Stomach smooth muscle (tissue), 2 donors: ENCODE measurements around the gene TRIM16.
"Not testable (repeated sequence)": the region's sequence is repeated elsewhere in the genome, so short reads cannot be mapped to it uniquely, and the experiment has no call there.

Experiments used
- H3K27ac ChIP-seq: one replicate; pipeline ENCODE4 v1.7.0; 2013; ENCODE audit warnings: mild to moderate bottlenecking, low read length, inconsistent platforms
- H3K27me3 ChIP-seq, 2 donors: one replicate each; pipeline ENCODE4 v1.7.0; 2013; ENCODE audit warnings: low read length in 2 of 2; ENCODE audit not compliant: insufficient read depth in 2 of 2, control insufficient read depth in 1 of 2
- H3K36me3 ChIP-seq, 2 donors: one replicate each; pipeline ENCODE4 v1.7.0; 2013; ENCODE audit warnings: low read length in 2 of 2; ENCODE audit not compliant: control insufficient read depth in 2 of 2, insufficient read depth in 2 of 2
- H3K4me1 ChIP-seq: one replicate; pipeline ENCODE4 v1.7.0; 2013; ENCODE audit warnings: low read length; ENCODE audit not compliant: control insufficient read depth, insufficient read depth
- H3K4me3 ChIP-seq, 2 donors: one replicate each; pipeline ENCODE4 v1.7.0; 2013; ENCODE audit warnings: low read length in 2 of 2
- H3K9ac ChIP-seq, 2 donors: one replicate each; pipeline ENCODE4 v1.7.0; 2013; ENCODE audit warnings: low read length in 2 of 2, mild to moderate bottlenecking in 1 of 2
- H3K9me3 ChIP-seq, 2 donors: one replicate each; pipeline ENCODE4 v1.7.0; 2013; ENCODE audit warnings: low read length in 2 of 2; ENCODE audit not compliant: control insufficient read depth in 2 of 2
- donor health status: healthy.
- donor health status: Pancreatic carcinoma.

TRIM16 gene

DNA sequence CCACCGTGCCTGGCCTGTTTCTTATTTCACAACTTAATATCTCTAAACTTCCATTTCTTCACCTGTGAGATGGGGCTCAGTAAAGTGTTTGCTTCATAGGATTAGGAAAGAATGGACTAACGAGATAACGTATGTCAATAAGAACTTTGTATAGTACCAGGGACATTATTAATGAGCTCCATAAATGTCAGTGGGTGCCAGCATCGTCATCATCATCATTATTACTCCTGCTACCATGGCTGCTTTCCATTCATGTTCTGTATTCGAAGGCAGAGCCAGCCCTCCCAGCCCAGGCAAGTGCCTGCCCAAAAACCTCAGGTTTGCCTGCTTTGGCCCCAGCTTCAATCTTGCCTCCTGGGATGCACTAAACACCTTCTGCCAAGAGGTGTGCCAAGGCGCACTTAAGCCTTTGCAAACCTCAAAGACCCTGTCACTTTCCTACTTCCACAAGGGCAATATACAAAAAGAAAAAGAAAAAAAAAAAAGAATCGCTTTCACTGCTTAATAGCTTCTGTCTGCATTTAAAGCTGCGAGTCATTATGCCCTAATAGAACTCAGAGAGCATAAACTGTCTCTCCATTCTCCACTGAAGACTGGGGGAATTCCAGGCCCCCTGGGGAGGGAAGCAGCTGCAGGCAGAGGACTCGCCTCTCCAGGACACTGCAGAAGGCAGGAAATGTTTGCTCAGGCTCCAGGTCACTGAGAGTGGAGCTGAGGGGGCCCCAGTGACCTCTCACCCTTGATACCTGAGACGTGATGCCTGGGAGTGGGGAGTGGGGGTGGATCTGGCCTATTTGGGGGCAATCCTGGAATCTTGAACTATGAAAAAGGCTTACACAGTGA lies 38.8 kb downstream of the TRIM16 start:
- Histone ChIP-seq H3K4me1 (peaks cover 11% of the 10 kb centered on the region), H3K27ac (peak overlapping the region; percentile 70)
- H3K27me3 ChIP-seq, H3K9ac ChIP-seq, H3K36me3 ChIP-seq, H3K4me3 ChIP-seq, H3K9me3 ChIP-seq: not testable (repeated sequence)

DNA sequence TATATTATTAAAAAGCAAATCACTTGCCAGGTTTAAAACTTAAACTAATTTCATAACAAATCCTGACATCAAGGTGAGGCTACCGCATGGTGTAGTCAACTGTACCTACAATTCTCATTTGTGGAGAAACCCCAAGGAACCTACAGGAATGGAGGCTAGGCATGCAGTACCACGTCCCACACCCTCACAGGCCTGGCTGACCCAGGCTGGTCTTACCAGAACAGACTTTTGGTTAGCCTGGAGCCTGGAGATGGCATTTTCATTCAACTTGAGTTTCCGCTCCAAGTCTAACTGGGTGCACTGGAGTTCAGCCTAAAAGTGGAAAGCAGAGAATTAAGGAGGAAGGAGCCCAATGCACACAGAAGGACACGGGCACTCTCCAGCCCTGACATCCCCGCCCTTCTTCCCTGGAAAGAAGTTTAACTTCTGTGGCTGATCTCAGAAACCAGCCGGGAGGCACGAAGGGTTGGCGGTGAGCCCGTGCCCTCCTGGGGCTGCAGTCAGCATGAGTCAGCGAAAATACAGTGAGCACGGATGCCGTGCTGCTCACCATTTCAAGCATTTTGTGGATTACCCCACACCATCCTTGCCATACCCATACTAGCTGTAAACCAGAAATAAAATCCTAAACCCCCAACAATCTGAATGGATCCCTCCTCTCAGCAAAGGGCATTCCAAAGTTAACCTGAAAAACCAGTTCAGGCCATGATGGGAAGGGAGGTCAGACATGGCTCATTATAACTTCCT lies 41.4 kb downstream of the TRIM16 start:
- H3K27ac ChIP-seq, H3K4me1 ChIP-seq, H3K9ac ChIP-seq, H3K27me3 ChIP-seq, H3K9me3 ChIP-seq, H3K4me3 ChIP-seq, H3K36me3 ChIP-seq: not testable (repeated sequence)

DNA sequence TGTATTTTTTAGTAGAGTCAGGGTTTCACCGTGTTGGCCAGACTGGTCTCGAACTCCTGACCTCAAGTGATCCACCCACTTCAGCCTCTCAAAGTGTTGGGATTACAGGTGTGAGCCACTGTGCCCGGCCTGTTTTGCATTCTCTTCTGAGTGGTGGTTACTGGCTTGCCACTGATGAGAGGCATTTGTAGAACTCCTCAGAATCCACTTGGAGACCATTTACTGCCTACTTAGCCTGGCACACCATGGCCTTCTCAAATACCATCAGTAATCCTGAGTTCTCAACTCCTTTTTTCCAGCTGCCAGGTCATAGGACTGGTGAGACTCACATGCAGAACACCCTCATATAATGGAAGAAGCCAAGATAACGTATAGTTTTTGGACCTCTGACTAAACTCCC lies 42.1 kb downstream of the TRIM16 start:
- not testable (repeated sequence) for H3K4me3 ChIP-seq, H3K9ac ChIP-seq, H3K9me3 ChIP-seq, H3K27me3 ChIP-seq, H3K4me1 ChIP-seq, H3K36me3 ChIP-seq, H3K27ac ChIP-seq

DNA sequence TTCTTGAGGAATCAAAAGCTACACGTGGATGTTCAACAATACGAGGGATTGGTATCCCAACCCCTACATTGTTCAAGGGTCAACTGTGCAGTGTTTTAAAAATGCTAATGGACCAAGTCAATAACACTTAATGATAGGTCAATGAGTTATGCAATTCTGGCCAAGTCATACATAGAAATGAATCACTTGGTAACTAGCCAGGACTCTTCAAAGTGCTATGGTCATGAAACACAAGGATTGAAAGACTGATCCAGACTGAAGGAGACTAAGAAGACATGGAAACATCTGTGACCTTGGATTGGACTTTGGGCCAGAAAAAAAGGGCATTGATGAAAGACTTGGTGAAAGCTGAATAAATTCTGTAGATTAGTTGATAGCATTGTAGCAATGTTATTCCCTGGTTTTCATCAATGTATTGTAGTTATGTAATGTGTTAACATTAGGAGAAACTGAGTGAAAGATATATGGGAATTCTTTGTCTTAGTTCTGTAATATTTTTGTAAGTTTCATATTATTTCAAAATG lies 53.1 kb downstream of the TRIM16 start:
- not testable (repeated sequence) for H3K9ac ChIP-seq, H3K36me3 ChIP-seq, H3K27ac ChIP-seq, H3K9me3 ChIP-seq, H3K4me3 ChIP-seq, H3K27me3 ChIP-seq, H3K4me1 ChIP-seq

DNA sequence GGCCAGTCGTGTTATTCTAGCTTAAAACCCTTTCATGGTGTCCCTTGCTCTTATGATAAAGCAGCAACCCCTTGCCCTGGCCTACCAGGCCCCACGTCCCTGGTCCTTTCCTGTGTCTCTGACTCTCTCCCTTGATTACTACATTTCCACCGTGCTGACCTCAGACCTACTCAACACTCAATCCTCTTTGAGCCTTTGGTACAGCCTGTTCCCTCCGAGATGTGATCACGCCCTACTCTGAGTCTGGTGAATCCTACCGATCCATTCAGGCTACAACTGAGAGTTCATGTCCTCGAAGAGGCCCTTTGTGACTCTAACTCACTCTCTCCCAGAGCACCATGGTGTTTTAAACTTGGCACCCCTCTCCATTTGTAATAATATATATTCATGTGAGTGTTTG lies 54.1 kb downstream of the TRIM16 start:
- not testable (repeated sequence) for H3K9me3 ChIP-seq, H3K27me3 ChIP-seq, H3K4me3 ChIP-seq, H3K27ac ChIP-seq, H3K9ac ChIP-seq, H3K36me3 ChIP-seq, H3K4me1 ChIP-seq

DNA sequence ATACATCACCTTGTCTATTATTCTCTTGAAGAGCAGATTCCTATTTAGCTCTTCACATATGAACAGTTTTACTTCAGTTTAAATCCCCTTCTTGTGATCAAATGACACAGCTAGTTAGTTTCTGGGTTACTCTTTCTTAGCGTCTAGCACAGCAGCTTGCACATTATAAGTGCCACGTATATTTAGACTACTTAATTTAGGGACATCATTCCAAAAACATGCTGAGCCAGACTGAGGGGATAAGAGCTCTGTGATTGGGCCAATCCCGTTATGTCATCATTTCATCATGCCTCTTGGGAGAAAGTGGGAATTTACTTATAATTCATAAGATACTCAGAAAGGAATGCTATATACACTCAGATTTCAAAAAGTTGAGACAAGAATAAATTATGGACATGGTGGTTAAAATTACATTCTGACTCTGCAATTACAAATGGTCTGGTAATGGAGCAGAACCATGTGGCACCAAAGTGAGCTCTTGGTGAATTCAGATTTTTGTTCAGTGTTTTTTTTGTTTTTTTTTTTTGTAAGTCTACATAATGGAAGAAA lies 60.4 kb downstream of the TRIM16 start:
- not testable (repeated sequence) for H3K27me3 ChIP-seq, H3K9me3 ChIP-seq, H3K27ac ChIP-seq, H3K36me3 ChIP-seq, H3K4me3 ChIP-seq, H3K4me1 ChIP-seq, H3K9ac ChIP-seq

DNA sequence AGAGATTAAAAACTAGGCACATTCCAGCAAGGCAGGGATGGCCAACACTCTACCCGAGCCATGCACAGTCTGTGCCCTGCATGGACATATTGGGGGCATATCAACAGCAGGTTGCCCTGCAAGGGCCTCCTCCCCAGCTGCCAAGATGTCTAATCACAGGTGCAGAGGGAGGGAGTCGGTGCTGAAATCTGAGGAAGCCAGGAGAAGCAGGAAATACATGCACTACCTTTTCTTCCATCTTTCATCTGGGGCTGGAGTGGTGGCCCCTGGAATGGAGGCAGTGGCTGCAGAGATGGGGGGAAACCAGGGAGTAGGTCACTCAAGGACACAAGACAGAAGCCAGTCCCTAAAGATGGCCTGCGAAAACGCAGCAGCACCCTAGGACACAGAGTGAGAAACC lies 60.9 kb downstream of the TRIM16 start:
- H3K27me3 ChIP-seq, H3K4me1 ChIP-seq, H3K27ac ChIP-seq, H3K4me3 ChIP-seq, H3K9me3 ChIP-seq, H3K9ac ChIP-seq, H3K36me3 ChIP-seq: not testable (repeated sequence)

DNA sequence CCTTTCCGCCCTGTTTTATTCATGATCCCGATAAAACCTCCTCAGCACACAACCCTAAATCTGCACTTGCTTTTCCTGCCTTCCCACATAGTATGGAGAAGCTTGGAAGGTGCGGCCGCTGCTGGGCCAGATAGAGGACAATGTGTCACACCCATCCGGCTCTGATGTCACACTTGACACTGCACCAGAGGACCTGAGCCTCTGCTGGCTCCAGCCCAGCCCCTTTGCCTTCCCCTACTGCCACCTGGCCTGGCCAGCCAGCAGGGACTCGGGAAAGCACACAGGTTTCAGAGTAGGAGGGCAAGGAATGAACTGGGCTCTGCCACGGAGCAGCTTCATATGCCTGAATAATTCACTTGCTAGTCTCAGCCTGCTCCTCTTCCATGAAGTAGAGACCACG lies 62.0 kb downstream of the TRIM16 start:
- H3K4me1 ChIP-seq, H3K36me3 ChIP-seq, H3K27ac ChIP-seq, H3K4me3 ChIP-seq, H3K9me3 ChIP-seq, H3K9ac ChIP-seq, H3K27me3 ChIP-seq: not testable (repeated sequence)

DNA sequence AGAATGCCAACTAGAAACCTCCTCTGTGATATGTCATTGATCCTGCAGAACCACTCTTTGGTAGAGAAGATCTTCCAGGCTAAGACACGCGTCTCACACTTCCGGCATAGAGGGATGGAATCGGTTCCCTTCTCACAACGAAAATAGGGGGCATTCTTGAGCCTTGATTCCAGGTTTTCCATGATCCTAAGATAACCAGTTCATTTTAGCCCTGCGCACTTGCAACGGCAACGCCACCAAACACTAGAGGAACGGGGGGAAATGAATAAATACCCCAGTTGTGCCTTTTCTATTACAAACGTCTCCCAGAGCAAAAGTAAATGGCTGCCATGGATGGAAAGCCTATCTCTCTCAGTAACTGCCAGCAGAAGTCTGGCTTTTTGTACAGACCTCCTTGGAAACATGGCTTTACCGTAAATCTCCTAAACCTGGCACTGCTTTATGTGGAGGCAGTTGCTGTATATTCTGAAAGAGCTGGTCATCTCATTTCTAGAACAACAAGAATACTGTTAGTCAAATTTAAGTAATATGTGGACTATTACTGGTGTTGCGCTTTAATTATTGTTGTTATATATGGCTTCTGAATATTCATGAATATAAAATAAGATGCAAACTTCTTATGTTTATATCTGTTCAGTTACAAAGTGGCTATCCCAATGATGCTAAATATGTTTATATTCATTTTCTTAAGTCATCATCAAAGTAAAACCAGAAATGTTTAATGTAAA lies 64.6 kb downstream of the TRIM16 start, which contains the start of gene FBXW10B:
Gene FBXW10B (minus strand): TSS at position 374 of the 728 bp plus-strand sequence. CDS start 192 bp downstream, at position 182.
- H3K36me3 ChIP-seq, H3K9me3 ChIP-seq, H3K27ac ChIP-seq, H3K4me1 ChIP-seq, H3K9ac ChIP-seq, H3K27me3 ChIP-seq: not testable (repeated sequence)
- peak within 1 kb of the TSS; percentile 46 to 52 for H3K4me3 ChIP-seq

DNA sequence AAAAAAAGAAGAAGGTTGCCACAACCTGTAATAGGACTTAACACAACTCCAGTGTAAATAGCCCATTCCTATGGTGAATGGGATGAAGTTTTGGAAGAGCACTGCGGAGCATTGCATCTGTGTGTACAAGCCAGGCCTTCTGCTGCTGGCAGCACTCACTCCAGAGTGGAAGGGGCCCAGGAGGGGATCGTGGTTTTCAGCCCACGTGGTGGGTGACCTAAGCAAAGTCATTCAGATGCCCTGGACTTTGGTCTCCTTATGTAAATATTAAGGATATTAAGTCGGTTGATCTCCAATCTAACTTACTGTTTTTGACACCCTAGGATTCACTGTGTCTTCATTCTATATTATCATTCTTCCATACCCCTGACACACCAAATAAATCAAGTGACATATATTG lies 67.3 kb downstream of the TRIM16 start:
- H3K4me1 ChIP-seq, H3K27me3 ChIP-seq, H3K27ac ChIP-seq, H3K4me3 ChIP-seq, H3K36me3 ChIP-seq, H3K9ac ChIP-seq, H3K9me3 ChIP-seq: not testable (repeated sequence)
